ENCODE data around the gene BST1. TPM values are rescaled to one million over a fixed set of nuclear protein-coding genes. Genes with fewer than 3 reads are reported as not detected.

BST1 gene
- total and polyA plus RNA-seq, 10 of the 15 experiments (the other 5 are each of a cell fraction or from before 2014, with no cell fraction given): 0.04 to 0.42 (median 0.11) TPM; not detected in 1

DNA sequence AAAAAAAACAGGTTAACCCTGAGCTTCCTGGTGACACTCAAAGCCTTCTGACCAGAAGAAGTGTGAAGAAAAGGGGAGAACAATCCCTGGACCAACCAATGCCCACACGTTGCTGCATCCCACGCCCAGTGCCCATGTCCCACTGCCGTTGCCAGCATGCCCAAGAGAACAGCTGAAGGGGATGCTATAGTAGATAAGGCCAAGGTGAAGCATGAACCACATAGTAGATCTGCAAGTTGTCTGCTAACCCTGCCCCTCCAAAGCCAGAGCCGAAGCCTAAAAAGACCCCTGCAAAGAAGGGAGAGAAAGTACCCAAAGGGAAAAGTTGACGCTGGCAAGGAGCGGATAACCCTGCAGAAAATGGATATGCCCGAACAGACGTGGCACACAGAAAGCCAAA is 64.0 kb downstream of the BST1 start:
- H3K79me2 ChIP-seq (ENCODE audit: control insufficient read depth, insufficient read depth, low read length): no peaks in the 10 kb centered on the region
- no peak overlapping the region for H3K9ac ChIP-seq (ENCODE audit: control insufficient read depth, insufficient read depth, low read length)
- 61% methylated on average over 8 of the region's 8 CpGs for WGBS (ENCODE audit: insufficient coverage, insufficient replicate concordance, low lambda C conversion rate, missing lambda C conversion rate)
- no peaks in the 10 kb centered on the region for H3K36me3 ChIP-seq (ENCODE audit: control insufficient read depth in 2 of 2, insufficient read depth in 2 of 2, low read length in 1 of 2)
- intact Hi-C loops (cut with micrococcal nuclease; ENCODE audit: unreplicated experiment) (no loop called here), in situ Hi-C loops (cut with MboI) (no loop called here)
- ATAC-seq (no peak), FAIRE-seq (no peak), DNase-seq (ENCODE audit: low read depth, low spot score) (no peak)
- H4K20me1 ChIP-seq (ENCODE audit: control insufficient read depth, insufficient read depth): no peaks in the 10 kb centered on the region
- BruUV-seq (replicated peaks): no TSS peak
- H3K9me3 ChIP-seq (replicated peaks; ENCODE audit: control insufficient read depth, insufficient read depth, low read length): no peaks in the 10 kb centered on the region
- H3K27me3 ChIP-seq (replicated peaks in 1 of 2; ENCODE audit: control insufficient read depth in 2 of 2, insufficient read depth in 2 of 2, low read length in 1 of 2): no peaks in the 10 kb centered on the region
- POLR2A ChIA-PET: interaction anchor here (0.6 to 5.5 kb wide), 8 partner anchors 10 to 752 kb away, joined by 3 to 19 read pairs (median 4); partner anchors contain the start of gene CD38
- RAD21 ChIA-PET (ENCODE audit: unreplicated experiment): interaction anchor here (0.6 to 2.7 kb wide), 10 partner anchors 8 to 234 kb away, joined by 3 to 13 read pairs (median 5); partner anchors contain the start of gene CD38
- no peak overlapping the region for H3K4me2 ChIP-seq (ENCODE audit: control insufficient read depth, insufficient read depth)
- H3K4me1 ChIP-seq (ENCODE audit: control insufficient read depth, insufficient read depth, low read length): peaks cover 32% of the 10 kb centered on the region
- H3K27ac ChIP-seq (ENCODE audit: control insufficient read depth, insufficient read depth): no peak overlapping the region
- SMC1A ChIA-PET (ENCODE audit: uncharacterized antibody, unreplicated experiment): interaction anchor here (0.9 to 2.7 kb wide), 10 partner anchors 10 to 113 kb away, joined by 3 to 25 read pairs (median 5); no protein-coding TSS in a partner anchor
- CTCF ChIA-PET: interaction anchor here (1.1 to 2.7 kb wide), 8 partner anchors 7 to 189 kb away, joined by 3 to 29 read pairs (median 4); no protein-coding TSS in a partner anchor
- H2AFZ ChIP-seq (ENCODE audit: control insufficient read depth, low read depth, low read length): no peak overlapping the region
- H3K4me3 ChIP-seq: no peak overlapping the region
- TF ChIP-seq ZNF24 (IDR thresholded peaks at IDR 0.05) (no peak), TCF7 (IDR thresholded peaks at IDR 0.05; ENCODE audit: borderline replicate concordance) (no peak), NR2C2 (IDR thresholded peaks at IDR 0.05; ENCODE audit: borderline replicate concordance, control insufficient read depth, insufficient read length, low read depth) (no peak), BRCA1 (IDR thresholded peaks at IDR 0.05; ENCODE audit: low read depth, low read length) (no peak), ZNF207 (IDR thresholded peaks at IDR 0.05; ENCODE audit: borderline replicate concordance) (no peak), CREB1 (IDR thresholded peaks at IDR 0.05; ENCODE audit: low read depth) (no peak), NR2C1 (IDR thresholded peaks at IDR 0.05) (no peak), SUZ12 (IDR thresholded peaks at IDR 0.05; ENCODE audit: unreplicated experiment) (no peak), RAD51 (IDR thresholded peaks at IDR 0.05) (no peak), PAX8 (IDR thresholded peaks at IDR 0.05) (no peak), LARP7 (IDR thresholded peaks at IDR 0.05) (no peak), BMI1 (IDR thresholded peaks at IDR 0.05; ENCODE audit: borderline replicate concordance) (no peak), KDM1A (IDR thresholded peaks at IDR 0.05; ENCODE audit: borderline replicate concordance) (no peak)
- TF ChIP-seq, protein P1, sequence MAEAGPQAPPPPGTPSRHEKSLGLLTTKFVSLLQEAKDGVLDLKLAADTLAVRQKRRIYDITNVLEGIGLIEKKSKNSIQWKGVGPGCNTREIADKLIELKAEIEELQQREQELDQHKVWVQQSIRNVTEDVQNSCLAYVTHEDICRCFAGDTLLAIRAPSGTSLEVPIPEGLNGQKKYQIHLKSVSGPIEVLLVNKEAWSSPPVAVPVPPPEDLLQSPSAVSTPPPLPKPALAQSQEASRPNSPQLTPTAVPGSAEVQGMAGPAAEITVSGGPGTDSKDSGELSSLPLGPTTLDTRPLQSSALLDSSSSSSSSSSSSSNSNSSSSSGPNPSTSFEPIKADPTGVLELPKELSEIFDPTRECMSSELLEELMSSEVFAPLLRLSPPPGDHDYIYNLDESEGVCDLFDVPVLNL (IDR thresholded peaks at IDR 0.05; ENCODE audit: low read depth, low read length): no peak
- TF ChIP-seq, protein P2, sequence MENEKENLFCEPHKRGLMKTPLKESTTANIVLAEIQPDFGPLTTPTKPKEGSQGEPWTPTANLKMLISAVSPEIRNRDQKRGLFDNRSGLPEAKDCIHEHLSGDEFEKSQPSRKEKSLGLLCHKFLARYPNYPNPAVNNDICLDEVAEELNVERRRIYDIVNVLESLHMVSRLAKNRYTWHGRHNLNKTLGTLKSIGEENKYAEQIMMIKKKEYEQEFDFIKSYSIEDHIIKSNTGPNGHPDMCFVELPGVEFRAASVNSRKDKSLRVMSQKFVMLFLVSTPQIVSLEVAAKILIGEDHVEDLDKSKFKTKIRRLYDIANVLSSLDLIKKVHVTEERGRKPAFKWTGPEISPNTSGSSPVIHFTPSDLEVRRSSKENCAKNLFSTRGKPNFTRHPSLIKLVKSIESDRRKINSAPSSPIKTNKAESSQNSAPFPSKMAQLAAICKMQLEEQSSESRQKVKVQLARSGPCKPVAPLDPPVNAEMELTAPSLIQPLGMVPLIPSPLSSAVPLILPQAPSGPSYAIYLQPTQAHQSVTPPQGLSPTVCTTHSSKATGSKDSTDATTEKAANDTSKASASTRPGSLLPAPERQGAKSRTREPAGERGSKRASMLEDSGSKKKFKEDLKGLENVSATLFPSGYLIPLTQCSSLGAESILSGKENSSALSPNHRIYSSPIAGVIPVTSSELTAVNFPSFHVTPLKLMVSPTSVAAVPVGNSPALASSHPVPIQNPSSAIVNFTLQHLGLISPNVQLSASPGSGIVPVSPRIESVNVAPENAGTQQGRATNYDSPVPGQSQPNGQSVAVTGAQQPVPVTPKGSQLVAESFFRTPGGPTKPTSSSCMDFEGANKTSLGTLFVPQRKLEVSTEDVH (IDR thresholded peaks at IDR 0.05; ENCODE audit: low read depth, partially characterized antibody): no peak
- TF ChIP-seq, protein P3, sequence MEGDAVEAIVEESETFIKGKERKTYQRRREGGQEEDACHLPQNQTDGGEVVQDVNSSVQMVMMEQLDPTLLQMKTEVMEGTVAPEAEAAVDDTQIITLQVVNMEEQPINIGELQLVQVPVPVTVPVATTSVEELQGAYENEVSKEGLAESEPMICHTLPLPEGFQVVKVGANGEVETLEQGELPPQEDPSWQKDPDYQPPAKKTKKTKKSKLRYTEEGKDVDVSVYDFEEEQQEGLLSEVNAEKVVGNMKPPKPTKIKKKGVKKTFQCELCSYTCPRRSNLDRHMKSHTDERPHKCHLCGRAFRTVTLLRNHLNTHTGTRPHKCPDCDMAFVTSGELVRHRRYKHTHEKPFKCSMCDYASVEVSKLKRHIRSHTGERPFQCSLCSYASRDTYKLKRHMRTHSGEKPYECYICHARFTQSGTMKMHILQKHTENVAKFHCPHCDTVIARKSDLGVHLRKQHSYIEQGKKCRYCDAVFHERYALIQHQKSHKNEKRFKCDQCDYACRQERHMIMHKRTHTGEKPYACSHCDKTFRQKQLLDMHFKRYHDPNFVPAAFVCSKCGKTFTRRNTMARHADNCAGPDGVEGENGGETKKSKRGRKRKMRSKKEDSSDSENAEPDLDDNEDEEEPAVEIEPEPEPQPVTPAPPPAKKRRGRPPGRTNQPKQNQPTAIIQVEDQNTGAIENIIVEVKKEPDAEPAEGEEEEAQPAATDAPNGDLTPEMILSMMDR (IDR thresholded peaks at IDR 0.05 in 2 of 3, conservative IDR thresholded peaks at IDR 0.05 in 1 of 3; ENCODE audit: control insufficient read depth in 2 of 3, extremely low read depth in 1 of 3, insufficient read depth in 1 of 3, low read depth in 3 of 3, low read length in 3 of 3): no peak
- TF ChIP-seq, protein P4, sequence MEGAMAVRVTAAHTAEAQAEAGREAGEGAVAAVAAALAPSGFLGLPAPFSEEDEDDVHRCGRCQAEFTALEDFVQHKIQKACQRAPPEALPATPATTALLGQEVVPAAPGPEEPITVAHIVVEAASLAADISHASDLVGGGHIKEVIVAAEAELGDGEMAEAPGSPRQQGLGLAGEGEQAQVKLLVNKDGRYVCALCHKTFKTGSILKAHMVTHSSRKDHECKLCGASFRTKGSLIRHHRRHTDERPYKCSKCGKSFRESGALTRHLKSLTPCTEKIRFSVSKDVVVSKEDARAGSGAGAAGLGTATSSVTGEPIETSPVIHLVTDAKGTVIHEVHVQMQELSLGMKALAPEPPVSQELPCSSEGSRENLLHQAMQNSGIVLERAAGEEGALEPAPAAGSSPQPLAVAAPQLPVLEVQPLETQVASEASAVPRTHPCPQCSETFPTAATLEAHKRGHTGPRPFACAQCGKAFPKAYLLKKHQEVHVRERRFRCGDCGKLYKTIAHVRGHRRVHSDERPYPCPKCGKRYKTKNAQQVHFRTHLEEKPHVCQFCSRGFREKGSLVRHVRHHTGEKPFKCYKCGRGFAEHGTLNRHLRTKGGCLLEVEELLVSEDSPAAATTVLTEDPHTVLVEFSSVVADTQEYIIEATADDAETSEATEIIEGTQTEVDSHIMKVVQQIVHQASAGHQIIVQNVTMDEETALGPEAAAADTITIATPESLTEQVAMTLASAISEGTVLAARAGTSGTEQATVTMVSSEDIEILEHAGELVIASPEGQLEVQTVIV (IDR thresholded peaks at IDR 0.05; ENCODE audit: borderline replicate concordance, partially characterized antibody): no peak
